HFFc6 (cell line): ENCODE results near the gene ITGAE. TPM values are rescaled to one million over a fixed set of nuclear protein-coding genes. Genes with fewer than 3 reads are reported as not detected.
A peak's percentile ranks its signal among the peaks of the same experiment; 100 is the strongest.
"Not testable (repeated sequence)": the region's sequence is repeated elsewhere in the genome, so short reads cannot be mapped to it uniquely, and the experiment has no call there.

Source experiments
- DNase-seq: peaks from one replicate; pipeline ENCODE4 v3.0.0-alpha.2; 2018
- H3K27ac Mint-ChIP-seq: 2 replicates; pipeline ENCODE4 v1.8.0; 2020; ENCODE audit warnings: mild to moderate bottlenecking, mixed read lengths
- H3K27me3 Mint-ChIP-seq: 2 replicates; pipeline ENCODE4 v1.8.0; 2021; ENCODE audit warnings: mild to moderate bottlenecking, moderate library complexity, mixed read lengths; ENCODE audit not compliant: insufficient read depth
- H3K36me3 Mint-ChIP-seq: 2 replicates; pipeline ENCODE4 v1.8.0; 2021; ENCODE audit warnings: low read depth, mixed read lengths
- H3K4me1 Mint-ChIP-seq: 2 replicates; pipeline ENCODE4 v1.8.0; 2020; ENCODE audit warnings: low read depth, mixed read lengths
- H3K4me3 Mint-ChIP-seq: 2 replicates; pipeline ENCODE4 v1.8.0; 2020; ENCODE audit warnings: mild to moderate bottlenecking, moderate library complexity, mixed read lengths
- H3K9me3 Mint-ChIP-seq: 2 replicates; pipeline ENCODE4 v1.8.0; 2020; ENCODE audit warnings: mild to moderate bottlenecking, mixed read lengths
- total RNA-seq, 6 experiments: library from RNA; stranded (reverse); fragmentation: NEBNext Ultra II Directional; extraction: Animal tissue kit (Norgen Biotek cat#: 25700); gene quantifications; 2 replicates in 1 of 6; 3 replicates in 5 of 6; pipeline ENCODE4 v1.2.3, GENCODE V29; 2021
- TF ChIP-seq, protein P1 (sequence below): fragments of 200-600 bp; sonication (generic); IDR thresholded peaks from 2 replicates; pipeline ENCODE4 v1.5.0; 2021; ENCODE audit warnings: antibody characterized with exemption, mild to moderate bottlenecking

The ITGAE gene
- total RNA-seq, 6 experiments from 2014 or later: 28.2 to 35.0 (median 30.8) TPM

DNA sequence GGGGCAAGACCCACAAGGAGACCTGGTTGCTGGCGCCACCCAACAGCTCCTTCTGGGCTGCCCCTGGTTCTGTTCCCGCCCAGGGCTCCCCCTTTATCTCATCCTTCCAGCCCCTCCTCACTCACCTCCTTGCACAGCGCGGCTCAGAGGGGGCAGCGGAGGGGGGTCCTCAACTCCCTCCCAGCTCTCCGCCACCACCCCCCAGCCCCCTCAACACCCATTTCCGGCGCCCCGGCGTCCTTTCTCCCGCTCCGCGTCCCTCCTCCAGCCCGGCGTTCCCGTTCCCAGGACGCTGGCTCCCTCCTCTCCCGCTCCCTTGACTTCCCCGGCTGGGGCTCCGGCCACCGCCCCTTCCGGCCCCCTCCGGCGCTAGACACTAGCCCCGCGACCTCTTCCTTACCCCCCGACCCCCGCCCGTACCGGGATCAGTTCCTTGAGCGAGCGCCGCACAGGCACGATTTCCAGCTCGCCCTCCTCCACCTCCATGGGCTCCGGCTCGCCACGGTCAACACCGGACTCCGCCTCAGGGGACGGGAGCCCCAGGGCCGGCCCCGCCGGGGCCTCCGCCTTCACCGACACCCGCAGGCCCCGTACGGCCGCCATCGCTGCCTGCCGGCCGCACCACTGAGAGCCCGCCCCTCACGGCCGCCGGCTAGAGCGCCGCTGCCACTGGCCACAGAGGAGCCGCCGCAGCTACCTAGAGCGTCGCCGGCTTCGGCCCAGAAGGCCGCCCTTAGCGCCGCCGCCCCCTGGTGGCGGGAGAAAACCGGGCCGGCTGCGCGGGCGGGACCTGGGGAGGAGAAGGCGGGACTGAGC lies 44.8 kb upstream of the ITGAE start, which contains the start of gene NCBP3:
NCBP3 (minus strand) TSS at position 626 of the 816 bp plus-strand sequence; CDS start at position 603, 23 bp downstream.
- H3K4me3 Mint-ChIP-seq: peak within 1 kb of the TSS; percentile 99
- H3K27ac Mint-ChIP-seq: peak within 1 kb of the TSS; percentile 85
- no peaks in the 10 kb centered on the region for H3K9me3 Mint-ChIP-seq
- DNase-seq: peak; percentile 81
- H3K36me3 Mint-ChIP-seq: peaks cover 9% of the 10 kb centered on the region
- H3K27me3 Mint-ChIP-seq: 0 out of 2 replicates have a peak, but pooled peaks cover 6% of the 10 kb centered on the region
- H3K4me1 Mint-ChIP-seq: peaks cover 27% of the 10 kb centered on the region
- TF ChIP-seq, protein P1, sequence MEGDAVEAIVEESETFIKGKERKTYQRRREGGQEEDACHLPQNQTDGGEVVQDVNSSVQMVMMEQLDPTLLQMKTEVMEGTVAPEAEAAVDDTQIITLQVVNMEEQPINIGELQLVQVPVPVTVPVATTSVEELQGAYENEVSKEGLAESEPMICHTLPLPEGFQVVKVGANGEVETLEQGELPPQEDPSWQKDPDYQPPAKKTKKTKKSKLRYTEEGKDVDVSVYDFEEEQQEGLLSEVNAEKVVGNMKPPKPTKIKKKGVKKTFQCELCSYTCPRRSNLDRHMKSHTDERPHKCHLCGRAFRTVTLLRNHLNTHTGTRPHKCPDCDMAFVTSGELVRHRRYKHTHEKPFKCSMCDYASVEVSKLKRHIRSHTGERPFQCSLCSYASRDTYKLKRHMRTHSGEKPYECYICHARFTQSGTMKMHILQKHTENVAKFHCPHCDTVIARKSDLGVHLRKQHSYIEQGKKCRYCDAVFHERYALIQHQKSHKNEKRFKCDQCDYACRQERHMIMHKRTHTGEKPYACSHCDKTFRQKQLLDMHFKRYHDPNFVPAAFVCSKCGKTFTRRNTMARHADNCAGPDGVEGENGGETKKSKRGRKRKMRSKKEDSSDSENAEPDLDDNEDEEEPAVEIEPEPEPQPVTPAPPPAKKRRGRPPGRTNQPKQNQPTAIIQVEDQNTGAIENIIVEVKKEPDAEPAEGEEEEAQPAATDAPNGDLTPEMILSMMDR: peak; percentile 98

DNA sequence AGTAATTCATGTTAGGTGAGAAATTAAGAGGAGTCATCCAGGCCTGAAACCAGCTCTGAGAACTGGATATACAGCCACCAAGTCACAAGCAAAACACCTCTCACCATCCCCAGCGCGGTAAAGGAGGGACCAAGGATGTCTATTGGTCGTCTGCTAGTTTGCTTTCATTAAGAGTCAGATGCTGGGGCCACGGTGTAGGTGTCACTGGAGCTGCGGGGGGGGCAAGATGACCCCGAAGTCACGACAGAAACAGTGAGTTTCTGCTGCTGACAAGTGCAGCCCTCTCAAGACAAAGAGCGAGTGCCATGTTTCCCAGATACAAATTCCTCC lies 44.3 kb upstream of the ITGAE start:
- Mint-ChIP-seq H3K4me1 (peaks cover 27% of the 10 kb centered on the region), H3K9me3 (no peaks in the 10 kb centered on the region), H3K4me3 (peak overlapping the region; percentile 99), H3K27me3 (0 out of 2 replicates have a peak, but pooled peaks cover 3% of the 10 kb centered on the region), H3K27ac (peak overlapping the region; percentile 85), H3K36me3 (peaks cover 14% of the 10 kb centered on the region)
- TF ChIP-seq, protein P1: no peak
- peak; percentile 13 for DNase-seq

DNA sequence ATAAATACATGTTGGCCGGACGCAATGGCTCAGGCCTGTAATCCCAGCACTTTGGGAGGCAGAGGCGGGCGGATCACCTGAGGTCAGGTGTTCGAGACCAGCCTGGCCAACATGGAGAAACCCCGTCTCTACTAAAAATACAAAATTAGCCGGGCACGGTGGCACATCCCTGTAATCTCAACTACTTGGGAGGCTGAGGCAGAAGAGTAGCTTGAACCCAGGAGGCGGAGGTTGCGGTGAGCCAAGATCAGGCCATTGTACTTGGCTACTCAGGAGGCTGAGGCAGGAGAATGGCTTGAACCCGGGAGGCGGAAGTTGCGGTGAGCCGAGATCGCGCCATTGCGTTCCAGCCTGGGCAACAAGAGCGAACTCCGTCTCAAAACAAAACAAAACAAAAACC lies 43.6 kb upstream of the ITGAE start:
- Mint-ChIP-seq H3K4me1 (peaks cover 27% of the 10 kb centered on the region), H3K36me3 (peaks cover 14% of the 10 kb centered on the region), H3K4me3 (peak overlapping the region; percentile 99)
- DNase-seq, H3K27me3 Mint-ChIP-seq, H3K9me3 Mint-ChIP-seq, H3K27ac Mint-ChIP-seq: not testable (repeated sequence)

DNA sequence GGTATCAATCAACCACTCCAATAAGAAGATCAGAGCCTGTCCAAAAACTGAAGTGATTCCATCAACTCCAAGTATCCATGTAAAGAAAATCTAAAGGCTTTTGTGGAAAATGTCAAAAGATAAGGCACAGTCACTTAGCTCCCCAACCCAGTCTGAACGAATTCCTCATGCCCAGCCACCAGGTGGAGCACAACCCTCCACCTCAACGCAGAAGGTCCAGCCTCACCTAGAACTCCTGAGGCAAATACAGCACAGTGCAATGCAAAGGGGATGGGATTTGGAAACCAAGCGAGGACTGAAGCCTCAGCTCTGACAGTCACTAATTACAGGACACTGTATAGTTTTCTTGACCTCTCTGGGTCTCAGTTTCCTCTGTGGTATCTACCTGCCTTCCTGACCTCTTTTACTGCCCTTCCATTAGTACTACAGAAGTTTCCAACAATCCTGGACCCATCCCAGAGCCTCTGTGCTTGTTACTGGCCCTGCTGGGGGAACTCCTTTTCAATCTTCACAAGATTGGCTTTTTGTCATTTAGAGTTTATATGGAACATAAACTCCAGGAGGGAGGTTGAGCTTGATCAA lies 43.0 kb upstream of the ITGAE start:
- H3K27ac Mint-ChIP-seq: peak overlapping the region; percentile 32
- peak; percentile 7 for DNase-seq
- peaks cover 27% of the 10 kb centered on the region for H3K4me1 Mint-ChIP-seq
- peaks cover 14% of the 10 kb centered on the region for H3K36me3 Mint-ChIP-seq
- TF ChIP-seq, protein P1: peak; percentile 80
- no peaks in the 10 kb centered on the region for H3K9me3 Mint-ChIP-seq
- 0 out of 2 replicates have a peak, but pooled peaks cover 3% of the 10 kb centered on the region for H3K27me3 Mint-ChIP-seq
- peak overlapping the region; percentile 99 for H3K4me3 Mint-ChIP-seq

DNA sequence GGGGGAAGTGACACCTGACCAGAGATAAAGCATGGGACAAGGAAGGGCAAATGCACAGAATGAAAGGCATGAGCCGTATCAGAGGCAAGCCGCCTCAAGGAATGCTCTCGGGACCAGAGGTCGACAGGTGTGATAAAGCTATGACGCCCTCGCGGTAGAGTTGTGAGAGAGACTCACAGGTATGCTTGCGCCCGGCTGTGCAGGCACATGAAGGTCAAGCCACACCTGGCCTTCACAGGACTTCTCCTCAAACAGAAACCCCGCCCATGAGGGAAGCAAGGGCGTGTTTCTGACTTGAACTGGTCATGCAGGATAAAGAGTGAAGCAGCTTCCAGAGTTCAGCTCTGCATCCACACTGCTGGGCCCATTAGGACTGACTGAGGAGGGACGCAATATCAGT lies 37.2 kb upstream of the ITGAE start:
- Mint-ChIP-seq H3K4me3 (no peak overlapping the region), H3K4me1 (peaks cover 12% of the 10 kb centered on the region), H3K27me3 (no peaks in the 10 kb centered on the region), H3K9me3 (no peaks in the 10 kb centered on the region), H3K27ac (no peak overlapping the region), H3K36me3 (peaks cover 16% of the 10 kb centered on the region)
- TF ChIP-seq, protein P1: no peak
- DNase-seq: no peak

DNA sequence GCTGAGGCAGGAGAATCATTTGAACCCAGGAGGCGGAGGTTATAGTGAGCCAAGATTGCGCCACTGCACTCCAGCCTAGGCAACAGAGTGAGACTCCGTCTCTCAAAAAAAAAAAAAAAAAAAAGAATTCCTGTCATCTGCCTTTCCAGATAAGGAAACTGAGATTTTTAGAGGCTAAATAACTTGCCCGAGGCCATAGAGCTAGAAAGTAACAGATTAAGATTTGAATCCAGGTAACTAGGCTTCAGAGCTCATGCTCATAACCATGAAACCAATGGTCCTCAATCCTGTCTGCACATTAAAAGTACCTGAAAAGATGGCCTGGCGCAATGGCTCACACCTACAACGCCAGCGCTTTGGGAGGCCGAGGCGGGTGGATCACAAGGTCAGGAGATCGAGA lies 35.6 kb upstream of the ITGAE start:
- Mint-ChIP-seq H3K9me3 (no peaks in the 10 kb centered on the region), H3K4me3 (no peak overlapping the region), H3K36me3 (peaks cover 16% of the 10 kb centered on the region), H3K4me1 (peaks cover 12% of the 10 kb centered on the region), H3K27ac (no peak overlapping the region), H3K27me3 (no peaks in the 10 kb centered on the region)
- DNase-seq: no peak
- TF ChIP-seq, protein P1: no peak
